ENCODE measurements around the gene SRSF8.

DNA sequence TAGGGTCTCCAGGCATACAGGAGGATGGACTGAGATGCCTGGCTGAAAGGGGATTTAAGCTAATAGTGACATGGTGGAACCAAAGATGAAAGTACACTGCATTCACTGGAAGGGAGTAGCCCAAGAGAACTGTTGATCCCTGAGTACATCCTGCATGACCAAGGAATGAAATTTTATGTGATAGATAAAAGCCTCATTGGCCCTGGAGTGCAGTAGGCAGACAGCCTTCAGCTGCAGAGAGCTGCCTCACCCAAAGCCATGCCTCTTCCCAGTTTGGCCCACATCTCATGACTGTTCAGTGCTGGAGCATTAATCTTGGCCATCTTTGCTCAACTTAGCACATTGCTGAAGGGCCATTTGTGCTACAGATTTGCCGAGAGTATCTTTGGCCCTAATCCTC lies 33.7 kb upstream of the SRSF8 start:
- TF ChIP-seq, protein P1, sequence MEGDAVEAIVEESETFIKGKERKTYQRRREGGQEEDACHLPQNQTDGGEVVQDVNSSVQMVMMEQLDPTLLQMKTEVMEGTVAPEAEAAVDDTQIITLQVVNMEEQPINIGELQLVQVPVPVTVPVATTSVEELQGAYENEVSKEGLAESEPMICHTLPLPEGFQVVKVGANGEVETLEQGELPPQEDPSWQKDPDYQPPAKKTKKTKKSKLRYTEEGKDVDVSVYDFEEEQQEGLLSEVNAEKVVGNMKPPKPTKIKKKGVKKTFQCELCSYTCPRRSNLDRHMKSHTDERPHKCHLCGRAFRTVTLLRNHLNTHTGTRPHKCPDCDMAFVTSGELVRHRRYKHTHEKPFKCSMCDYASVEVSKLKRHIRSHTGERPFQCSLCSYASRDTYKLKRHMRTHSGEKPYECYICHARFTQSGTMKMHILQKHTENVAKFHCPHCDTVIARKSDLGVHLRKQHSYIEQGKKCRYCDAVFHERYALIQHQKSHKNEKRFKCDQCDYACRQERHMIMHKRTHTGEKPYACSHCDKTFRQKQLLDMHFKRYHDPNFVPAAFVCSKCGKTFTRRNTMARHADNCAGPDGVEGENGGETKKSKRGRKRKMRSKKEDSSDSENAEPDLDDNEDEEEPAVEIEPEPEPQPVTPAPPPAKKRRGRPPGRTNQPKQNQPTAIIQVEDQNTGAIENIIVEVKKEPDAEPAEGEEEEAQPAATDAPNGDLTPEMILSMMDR (IDR thresholded peaks at IDR 0.05), result no peak
- no peak for TF ChIP-seq EZH2 (IDR thresholded peaks at IDR 0.05; ENCODE audit: borderline replicate concordance, insufficient read depth, low read depth, low read length, poor library complexity, severe bottlenecking)

Data from B cell (primary cell).